GM12874 (cell line): ENCODE data around the gene SYT2.

ENCODE experiments used
- TF ChIP-seq, protein P1 (sequence below): IDR thresholded peaks from 2 replicates; pipeline ENCODE4 v1.5.1; 2011; ENCODE audit warnings: low read depth, mild to moderate bottlenecking, control low read depth, low read length, moderate library complexity; ENCODE audit not compliant: insufficient read depth

The SYT2 gene

DNA sequence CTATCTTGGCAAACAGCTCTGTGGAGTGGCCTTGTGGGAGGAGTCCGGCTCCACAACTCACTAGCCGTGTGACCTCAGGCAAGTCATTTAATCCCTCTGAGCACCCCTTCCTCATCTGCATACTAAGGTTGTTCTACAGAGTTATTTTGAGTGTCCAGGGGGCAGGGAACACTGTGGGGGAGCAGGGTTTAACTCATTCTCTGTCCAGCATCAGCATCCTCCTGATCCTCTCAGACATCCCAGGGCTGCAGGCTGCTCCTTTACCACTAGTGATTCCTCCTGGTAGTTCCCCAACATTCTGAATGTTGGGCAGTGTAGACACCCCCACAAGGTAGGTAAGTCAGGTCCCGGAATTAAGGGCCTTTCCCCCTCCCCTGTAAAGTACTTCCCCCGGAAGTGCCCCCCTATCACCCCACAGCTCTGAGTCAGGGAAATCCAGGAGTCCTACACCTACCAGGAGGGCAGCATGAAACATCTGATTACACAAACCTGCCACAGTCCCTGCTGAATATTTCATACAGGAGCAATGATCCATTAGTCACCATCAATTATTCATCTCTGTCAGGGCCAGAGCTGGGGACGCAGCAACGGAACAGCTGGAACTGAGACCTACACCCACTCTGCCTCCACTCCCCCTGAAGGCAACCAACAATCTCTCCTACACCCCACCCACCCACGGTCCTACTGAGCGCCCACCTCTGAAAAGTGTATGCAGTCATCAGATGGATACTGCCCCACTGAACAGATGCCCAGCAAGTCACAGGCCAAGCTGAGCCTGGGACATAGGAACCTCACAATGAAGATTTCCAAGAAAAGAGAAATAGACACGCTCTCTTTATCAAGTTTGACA, 20.5 kb downstream of the SYT2 start:
- TF ChIP-seq, protein P1, sequence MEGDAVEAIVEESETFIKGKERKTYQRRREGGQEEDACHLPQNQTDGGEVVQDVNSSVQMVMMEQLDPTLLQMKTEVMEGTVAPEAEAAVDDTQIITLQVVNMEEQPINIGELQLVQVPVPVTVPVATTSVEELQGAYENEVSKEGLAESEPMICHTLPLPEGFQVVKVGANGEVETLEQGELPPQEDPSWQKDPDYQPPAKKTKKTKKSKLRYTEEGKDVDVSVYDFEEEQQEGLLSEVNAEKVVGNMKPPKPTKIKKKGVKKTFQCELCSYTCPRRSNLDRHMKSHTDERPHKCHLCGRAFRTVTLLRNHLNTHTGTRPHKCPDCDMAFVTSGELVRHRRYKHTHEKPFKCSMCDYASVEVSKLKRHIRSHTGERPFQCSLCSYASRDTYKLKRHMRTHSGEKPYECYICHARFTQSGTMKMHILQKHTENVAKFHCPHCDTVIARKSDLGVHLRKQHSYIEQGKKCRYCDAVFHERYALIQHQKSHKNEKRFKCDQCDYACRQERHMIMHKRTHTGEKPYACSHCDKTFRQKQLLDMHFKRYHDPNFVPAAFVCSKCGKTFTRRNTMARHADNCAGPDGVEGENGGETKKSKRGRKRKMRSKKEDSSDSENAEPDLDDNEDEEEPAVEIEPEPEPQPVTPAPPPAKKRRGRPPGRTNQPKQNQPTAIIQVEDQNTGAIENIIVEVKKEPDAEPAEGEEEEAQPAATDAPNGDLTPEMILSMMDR: no peak

GRCh38 chr1:202689082-202689481, 21.2 kb downstream of the SYT2 start:
- TF ChIP-seq, protein P1: no peak

DNA sequence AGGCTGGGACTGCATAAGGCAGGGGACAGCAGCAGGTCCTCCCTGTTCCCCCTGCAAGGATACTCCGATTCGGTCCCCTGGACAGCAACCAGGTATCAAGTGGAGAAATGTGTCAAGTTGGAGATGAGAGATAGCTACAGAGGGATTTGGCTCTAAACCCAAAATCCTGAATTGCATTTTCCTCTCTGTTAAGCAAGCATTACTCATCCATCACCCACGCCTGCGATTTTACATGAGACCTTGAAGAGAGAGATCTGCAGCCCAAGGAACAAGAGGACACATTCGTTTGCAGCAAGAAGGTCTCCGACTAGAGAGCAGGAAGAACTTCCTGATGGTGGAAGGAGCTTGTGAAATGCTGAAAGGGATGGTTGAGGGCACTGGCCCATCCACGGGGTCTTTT, 21.9 kb downstream of the SYT2 start:
- TF ChIP-seq, protein P1: no peak

GRCh38 chr1:202687798-202688197, 22.5 kb downstream of the SYT2 start:
- TF ChIP-seq, protein P1: no peak

- TF ChIP-seq, protein P1: no peak
Measured at GRCh38 chr1:202687370-202687769, 22.9 kb downstream of the SYT2 start.

DNA sequence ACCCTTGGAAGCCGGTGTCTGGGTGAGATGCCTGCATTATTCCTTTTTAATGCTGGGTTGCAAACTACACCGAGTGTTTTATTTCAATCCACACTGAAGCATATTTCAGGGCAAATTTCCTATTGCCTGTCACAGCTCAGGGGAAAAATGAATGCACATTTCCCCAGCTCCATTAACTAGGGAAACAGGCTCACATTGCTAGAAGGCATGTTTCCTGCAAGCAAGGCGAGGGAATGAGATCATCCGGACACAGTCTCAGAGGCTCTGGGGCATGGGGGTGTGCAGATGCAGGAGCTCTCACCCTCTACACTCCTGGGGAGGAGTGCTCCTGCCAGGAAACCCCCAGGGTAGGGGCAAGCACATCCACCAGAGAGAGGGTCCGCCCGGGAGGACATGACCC, 24.6 kb downstream of the SYT2 start:
- TF ChIP-seq, protein P1: no peak

DNA sequence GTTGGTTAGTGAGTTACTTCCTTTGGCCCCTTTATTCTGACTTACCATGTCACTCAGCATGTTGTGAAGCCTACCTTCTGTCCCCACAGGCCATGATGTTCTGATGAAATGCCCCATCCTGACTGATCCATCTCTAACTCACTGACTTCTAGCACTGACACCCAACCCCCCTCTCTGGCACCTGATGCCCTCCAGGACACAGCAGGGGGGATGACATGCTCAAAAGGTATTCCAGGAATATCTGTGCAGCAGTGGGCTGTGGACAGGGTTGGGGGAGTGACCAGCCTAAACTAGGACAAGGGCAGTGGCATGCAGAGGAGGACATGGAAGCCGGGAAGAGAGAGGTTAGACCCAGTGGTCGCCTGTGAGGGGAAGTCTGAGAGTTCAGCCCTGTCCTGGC, 25.5 kb downstream of the SYT2 start:
- TF ChIP-seq, protein P1: no peak
